Panc1 (cell line): ENCODE measurements around the gene KIF21B. TPM values are rescaled to one million over a fixed set of nuclear protein-coding genes. Genes with fewer than 3 reads are reported as not detected.

Source experiments
- ATAC-seq: fragments of 200-7000 bp; cut with Tn5 transposase; 2 replicates; pipeline ENCODE4 v1.9.1; 2020; ENCODE audit warnings: mild to moderate bottlenecking, moderate library complexity
- BruUV-seq: library from RNA; stranded (reverse); fragments of 400-500 nt; replicated peaks from 2 replicates; lab custom pipeline; 2021; lab: Mats Ljungman, UMichigan
- CTCF ChIA-PET: fragments of 300-600 bp; sonication (Branson Sonifier 250); formaldehyde crosslinking; loops from one replicate; lab custom pipeline; 2022; ENCODE audit warnings: antibody characterized with exemption; lab: Charles Lee
- POLR2A ChIA-PET: fragments of 300-600 bp; sonication (Branson Sonifier 250); formaldehyde crosslinking; loops from one replicate; lab custom pipeline; 2022; ENCODE audit warnings: antibody characterized with exemption; lab: Charles Lee
- DNase-seq: peaks from one replicate; pipeline ENCODE4 v3.0.0-alpha.2; 2010; ENCODE audit warnings: low read depth, low spot score
- H3K27ac ChIP-seq: 2 replicates; pipeline ENCODE4 v1.5.1; 2011; ENCODE audit warnings: mild to moderate bottlenecking, low read length, inconsistent platforms
- H3K27me3 ChIP-seq: fragments of 200-500 bp; sonication (Bioruptor generic); 2 replicates; pipeline ENCODE4 v1.6.0; 2014; ENCODE audit warnings: low read length, inconsistent platforms; ENCODE audit not compliant: control insufficient read depth, insufficient read depth
- H3K36me3 ChIP-seq: fragments of 200-500 bp; sonication (Bioruptor generic); 2 replicates; pipeline ENCODE4 v1.5.1; 2014; ENCODE audit warnings: inconsistent platforms, mild to moderate bottlenecking, low read length, moderate library complexity; ENCODE audit not compliant: control insufficient read depth, insufficient read depth
- H3K4me1 ChIP-seq: 2 replicates; pipeline ENCODE4 v1.5.1; 2011; ENCODE audit warnings: inconsistent platforms, mild to moderate bottlenecking, low read length, moderate library complexity; ENCODE audit not compliant: control insufficient read depth, insufficient read depth
- H3K4me3 ChIP-seq, 2 experiments: 2 replicates each; pipeline ENCODE4 v1.5.1; 2011 to 2012; ENCODE audit warnings: low read depth in 2 of 2, low read length in 2 of 2, mild to moderate bottlenecking in 2 of 2, inconsistent platforms in 1 of 2, moderate library complexity in 1 of 2
- H3K9me3 ChIP-seq: fragments of 200-500 bp; sonication (Bioruptor generic); 2 replicates; pipeline ENCODE4 v1.5.1; 2014; ENCODE audit warnings: low read depth, mild to moderate bottlenecking, inconsistent platforms, low read length, moderate library complexity; ENCODE audit not compliant: control insufficient read depth, insufficient read depth
- CTCF ChIP-seq: fragments of 450-650 bp; IDR thresholded peaks from 2 replicates; pipeline ENCODE4 v1.5.1; 2017; ENCODE audit warnings: mild to moderate bottlenecking
- POLR2AphosphoS5 ChIP-seq: IDR thresholded peaks from 2 replicates; pipeline ENCODE4 v1.6.1; 2012; ENCODE audit warnings: mild to moderate bottlenecking, low read depth, low read length, moderate library complexity
- REST ChIP-seq, 2 experiments: IDR thresholded peaks; 2 replicates each; pipeline ENCODE4 v1.6.1; 2011 to 2012; ENCODE audit warnings: low read depth in 2 of 2, control low read depth in 1 of 2, low read length in 1 of 2, mild to moderate bottlenecking in 1 of 2, moderate library complexity in 1 of 2; ENCODE audit not compliant: insufficient read depth in 1 of 2
- SIN3A ChIP-seq: IDR thresholded peaks from 2 replicates; pipeline ENCODE4 v1.6.1; 2012; ENCODE audit warnings: low read depth, mild to moderate bottlenecking, low read length, moderate library complexity, borderline replicate concordance; ENCODE audit not compliant: insufficient read depth
- TCF7L2 ChIP-seq: IDR thresholded peaks from 2 replicates; pipeline ENCODE4 v1.6.1; 2011; ENCODE audit warnings: mild to moderate bottlenecking, low read depth, low read length, inconsistent platforms
- in situ Hi-C: cut with HindIII; loops from 2 replicates; pipeline ENCODE4 v1.10.0; 2016; ENCODE audit warnings: low sequenced_read_pairs, low pct_unique_long_range_greater_than_20kb
- intact Hi-C: fragments of 100-400 bp; cut with micrococcal nuclease; formaldehyde crosslinking; loops from one replicate; pipeline ENCODE4 v1.10.0; 2022; ENCODE audit not compliant: unreplicated experiment
- total RNA-seq: library from RNA; stranded (reverse); gene quantifications from one replicate; pipeline ENCODE4 v1.2.1, GENCODE V29; 2021; ENCODE audit not compliant: unreplicated experiment

The KIF21B gene
- total RNA-seq, 1 experiment from 2014 or later, result 0.46 TPM

- in situ Hi-C loops (no loop called here), intact Hi-C loops (no loop called here)
- no TSS peak for BruUV-seq
- no peak for TF ChIP-seq POLR2AphosphoS5
- no peak for TF ChIP-seq REST (IDR thresholded peaks at IDR 0.05; ENCODE audit: insufficient read depth in 1 of 2, low read depth in 2 of 2, low read length in 1 of 2)
- no peak for TF ChIP-seq TCF7L2
- no peak for TF ChIP-seq CTCF
- no peak for TF ChIP-seq SIN3A
- no peak for DNase-seq
- H3K27me3 ChIP-seq, result no peaks in the 10 kb centered on the region
- H3K36me3 ChIP-seq, result no peaks in the 10 kb centered on the region
- no peak overlapping the region for H3K4me3 ChIP-seq
- no peak overlapping the region for H3K27ac ChIP-seq
- no peaks in the 10 kb centered on the region for H3K4me1 ChIP-seq
- ChIA-PET POLR2A (no interaction called here), CTCF (no interaction called here)
- no peak for ATAC-seq
- peaks cover 10% of the 10 kb centered on the region; the same call in 1 of the 2 replicates for H3K9me3 ChIP-seq
Measured at GRCh38 chr1:200947059-200947566, 76.4 kb downstream of the KIF21B start.

- Histone ChIP-seq H3K4me1 (no peaks in the 10 kb centered on the region), H3K27ac (no peak overlapping the region), H3K36me3 (no peaks in the 10 kb centered on the region), H3K4me3 (no peak overlapping the region), H3K9me3 (peaks cover 10% of the 10 kb centered on the region; the same call in 1 of the 2 replicates), H3K27me3 (no peaks in the 10 kb centered on the region)
- DNase-seq, result no peak
- no peak for ATAC-seq
- ChIA-PET CTCF (interaction anchor here (0.9 kb wide), 1 partner anchor 27 kb away, joined by 3 read pairs; no protein-coding TSS in a partner anchor), POLR2A (interaction anchor here (0.6 kb wide), 1 partner anchor 444 kb away, joined by 9 read pairs; no protein-coding TSS in a partner anchor)
- in situ Hi-C loops, result no loop called here
- no TSS peak for BruUV-seq
- TF ChIP-seq POLR2AphosphoS5, result no peak
- no peak for TF ChIP-seq SIN3A
- no peak for TF ChIP-seq CTCF
- TF ChIP-seq REST (IDR thresholded peaks at IDR 0.05; ENCODE audit: insufficient read depth in 1 of 2, low read depth in 2 of 2, low read length in 1 of 2), result no peak
- TF ChIP-seq TCF7L2, result no peak
- intact Hi-C loops, result no loop called here
Measured at GRCh38 chr1:200945111-200945510, 78.4 kb downstream of the KIF21B start.
